Muscle of arm (tissue), 12 donors: Measurements from ENCODE around the gene DKKL1. TPM values are rescaled to one million over a fixed set of nuclear protein-coding genes. Genes with fewer than 3 reads are reported as not detected.
"Not testable (repeated sequence)": the region's sequence is repeated elsewhere in the genome, so short reads cannot be mapped to it uniquely, and the experiment has no call there.

Experiments used
- DNase-seq: peaks from one replicate; pipeline ENCODE4 v3.0.0-alpha.2; 2013
- polyA plus RNA-seq, 12 donors: library from polyadenylated mRNA; unstranded; fragments of 120-200 nt; gene quantifications; one replicate each; pipeline ENCODE4 v1.2.1, GENCODE V29; 2013; ENCODE audit not compliant: insufficient read length in 12 of 12

DKKL1 gene
- polyA plus RNA-seq, 12 donors, result 0.89 to 3.6 (median 1.6) TPM; not detected in 2

- peak; percentile 95 for DNase-seq
Measured at GRCh38 chr19:49361438-49362047, 2.1 kb upstream of the DKKL1 start.

GRCh38 chr19:49362048-49362928 lies 1.4 kb upstream of the DKKL1 start, which contains the start of gene TEAD2:
Gene TEAD2, minus strand, starts transcription at chr19:49362416. Its CDS starts 2,341 bp downstream, at chr19:49360075.
- peak; percentile 86 for DNase-seq

GRCh38 chr19:49362929-49363267 lies 779 bp upstream of the DKKL1 start:
- no peak for DNase-seq

- no peak for DNase-seq
Measured at GRCh38 chr19:49364083-49364737, 533 bp downstream of the DKKL1 start.

GRCh38 chr19:49366110-49366509 lies 2.4 kb downstream of the DKKL1 start:
- no peak for DNase-seq

GRCh38 chr19:49368711-49369358 lies 5.2 kb downstream of the DKKL1 start:
- DNase-seq, result no peak

GRCh38 chr19:49371184-49371583 lies 7.5 kb downstream of the DKKL1 start:
- no peak for DNase-seq

GRCh38 chr19:49373174-49373573 lies 9.5 kb downstream of the DKKL1 start:
- DNase-seq, result not testable (repeated sequence)

- no peak for DNase-seq
Measured at GRCh38 chr19:49374665-49375434, 11.2 kb downstream of the DKKL1 start.

GRCh38 chr19:49378512-49378911 lies 14.8 kb downstream of the DKKL1 start:
- DNase-seq, result no peak

- DNase-seq, result no peak
Measured at GRCh38 chr19:49380391-49380790, 16.7 kb downstream of the DKKL1 start.

- no peak for DNase-seq
Measured at GRCh38 chr19:49382639-49383038, 19.0 kb downstream of the DKKL1 start.

GRCh38 chr19:49383599-49383998 lies 19.9 kb downstream of the DKKL1 start:
- no peak for DNase-seq

GRCh38 chr19:49387936-49388372 lies 24.3 kb downstream of the DKKL1 start, which contains the start of gene KASH5:
Gene KASH5, plus strand, starts transcription at chr19:49388249. Its CDS starts 2,635 bp downstream, at chr19:49390884.
- peak; percentile 38 for DNase-seq

- DNase-seq, result no peak
Measured at GRCh38 chr19:49389406-49389805, 25.7 kb downstream of the DKKL1 start.

GRCh38 chr19:49390131-49390928 lies 26.7 kb downstream of the DKKL1 start:
- DNase-seq, result no peak

- DNase-seq, result no peak
Measured at GRCh38 chr19:49390929-49391359, 27.3 kb downstream of the DKKL1 start.

- peak; percentile 80 for DNase-seq
Measured at GRCh38 chr19:49391581-49392399, 28.1 kb downstream of the DKKL1 start.

GRCh38 chr19:49393881-49394280 lies 30.2 kb downstream of the DKKL1 start:
- DNase-seq, result no peak
